DND-41 (cell line): ENCODE results near the gene CACNA1I.

Source experiments
- ATAC-seq: fragments of 200-7000 bp; cut with Tn5 transposase; 3 replicates; pipeline ENCODE4 v1.9.1; 2021; ENCODE audit warnings: low read depth; ENCODE audit not compliant: insufficient read depth
- DNase-seq: peaks from one replicate; pipeline ENCODE4 v3.0.0-alpha.2; 2020
- H2AFZ ChIP-seq: 2 replicates; pipeline ENCODE4 v1.6.0; 2012; ENCODE audit warnings: low read depth, low read length
- H3K27ac ChIP-seq: 2 replicates; pipeline ENCODE4 v1.5.1; 2012; ENCODE audit warnings: low read length, inconsistent platforms
- H3K27me3 ChIP-seq: fragments of 200-600 bp; sonication (generic); 2 replicates; pipeline ENCODE4 v1.6.0; 2012; ENCODE audit warnings: low read length, mild to moderate bottlenecking, inconsistent platforms; ENCODE audit not compliant: insufficient read depth, poor library complexity
- H3K36me3 ChIP-seq: 2 replicates; pipeline ENCODE4 v1.5.1; 2012; ENCODE audit warnings: low read length, inconsistent platforms; ENCODE audit not compliant: insufficient read depth
- H3K4me1 ChIP-seq: 2 replicates; pipeline ENCODE4 v1.5.1; 2012; ENCODE audit warnings: mild to moderate bottlenecking, low read length; ENCODE audit not compliant: insufficient read depth
- H3K4me2 ChIP-seq: 2 replicates; pipeline ENCODE4 v1.6.0; 2012; ENCODE audit warnings: mild to moderate bottlenecking, moderate library complexity, low read length, inconsistent platforms; ENCODE audit not compliant: insufficient read depth
- H3K4me3 ChIP-seq, 2 experiments: fragments of 200-600 bp in 1 of 2; shearing (Covaris generic) in 1 of 2; 2 replicates each; pipeline ENCODE4 v1.5.1; 2012 to 2016; ENCODE audit warnings: inconsistent platforms in 2 of 2, low read length in 2 of 2, mild to moderate bottlenecking in 2 of 2, low read depth in 1 of 2, moderate library complexity in 1 of 2
- H3K79me2 ChIP-seq: 2 replicates; pipeline ENCODE4 v1.6.0; 2012; ENCODE audit warnings: low read length, inconsistent platforms; ENCODE audit not compliant: insufficient read depth
- H3K9ac ChIP-seq: 2 replicates; pipeline ENCODE4 v1.6.0; 2012; ENCODE audit warnings: low read depth, mild to moderate bottlenecking, inconsistent platforms, low read length, moderate library complexity
- H3K9me3 ChIP-seq: 2 replicates; pipeline ENCODE4 v1.5.1; 2012; ENCODE audit warnings: low read length, moderate library complexity, mild to moderate bottlenecking, inconsistent platforms; ENCODE audit not compliant: insufficient read depth, severe bottlenecking
- H4K20me1 ChIP-seq: 2 replicates; pipeline ENCODE4 v1.6.0; 2012; ENCODE audit warnings: low read length; ENCODE audit not compliant: insufficient read depth
- EZH2 ChIP-seq: IDR thresholded peaks from 3 replicates; pipeline ENCODE4 v1.6.1; 2012; ENCODE audit warnings: borderline replicate concordance, low read depth, mild to moderate bottlenecking, moderate library complexity, low read length, inconsistent platforms; ENCODE audit not compliant: severe bottlenecking
- TF ChIP-seq, protein P1 (sequence below): IDR thresholded peaks from 2 replicates; pipeline ENCODE4 v1.5.1; 2012; ENCODE audit warnings: borderline replicate concordance, low read length, moderate library complexity, mild to moderate bottlenecking; ENCODE audit not compliant: poor library complexity, severe bottlenecking; ENCODE audit errors: extremely low read depth

Gene CACNA1I

DNA sequence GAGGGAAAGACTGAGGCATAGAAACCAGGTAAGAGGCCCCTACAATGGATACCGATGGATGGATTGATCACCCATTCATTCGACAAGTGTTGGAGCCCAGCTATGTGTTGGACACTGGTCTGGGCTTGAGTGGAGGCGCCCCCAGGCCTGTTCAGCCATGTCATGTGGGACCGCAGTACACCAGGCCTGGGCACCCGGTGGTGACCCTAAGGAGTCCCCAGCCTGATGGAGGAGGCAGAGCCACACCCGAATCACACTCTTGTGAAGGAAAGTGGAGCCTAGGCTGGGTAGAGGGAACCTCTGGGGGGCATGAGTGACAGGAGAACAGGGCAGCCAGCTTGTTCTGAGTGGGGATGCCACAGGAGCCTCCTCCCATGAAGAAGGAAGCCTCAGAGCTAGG lies 10.2 kb downstream of the CACNA1I start:
- TF ChIP-seq, protein P1, sequence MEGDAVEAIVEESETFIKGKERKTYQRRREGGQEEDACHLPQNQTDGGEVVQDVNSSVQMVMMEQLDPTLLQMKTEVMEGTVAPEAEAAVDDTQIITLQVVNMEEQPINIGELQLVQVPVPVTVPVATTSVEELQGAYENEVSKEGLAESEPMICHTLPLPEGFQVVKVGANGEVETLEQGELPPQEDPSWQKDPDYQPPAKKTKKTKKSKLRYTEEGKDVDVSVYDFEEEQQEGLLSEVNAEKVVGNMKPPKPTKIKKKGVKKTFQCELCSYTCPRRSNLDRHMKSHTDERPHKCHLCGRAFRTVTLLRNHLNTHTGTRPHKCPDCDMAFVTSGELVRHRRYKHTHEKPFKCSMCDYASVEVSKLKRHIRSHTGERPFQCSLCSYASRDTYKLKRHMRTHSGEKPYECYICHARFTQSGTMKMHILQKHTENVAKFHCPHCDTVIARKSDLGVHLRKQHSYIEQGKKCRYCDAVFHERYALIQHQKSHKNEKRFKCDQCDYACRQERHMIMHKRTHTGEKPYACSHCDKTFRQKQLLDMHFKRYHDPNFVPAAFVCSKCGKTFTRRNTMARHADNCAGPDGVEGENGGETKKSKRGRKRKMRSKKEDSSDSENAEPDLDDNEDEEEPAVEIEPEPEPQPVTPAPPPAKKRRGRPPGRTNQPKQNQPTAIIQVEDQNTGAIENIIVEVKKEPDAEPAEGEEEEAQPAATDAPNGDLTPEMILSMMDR, result no peak
- no peak for TF ChIP-seq EZH2

DNA sequence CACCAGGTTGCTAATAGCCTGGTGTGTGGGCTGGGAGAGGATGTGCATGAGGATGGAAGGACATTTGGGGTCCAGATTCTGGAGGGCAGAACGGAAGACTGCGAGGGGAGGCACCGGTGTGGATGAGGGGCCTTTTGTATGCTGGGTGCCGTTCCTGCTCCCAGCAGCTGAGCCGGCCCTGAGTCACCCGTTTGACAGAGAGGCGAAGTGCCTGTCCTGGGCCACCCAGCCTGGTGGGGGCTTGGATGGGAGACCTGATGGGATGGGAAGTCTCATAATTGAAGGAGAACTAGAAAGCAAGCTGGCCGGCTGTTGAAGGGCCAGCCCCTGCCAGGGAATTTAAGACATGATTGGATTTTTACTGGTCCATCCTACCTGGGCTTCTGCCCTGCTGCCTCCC lies 10.8 kb downstream of the CACNA1I start:
- Histone ChIP-seq H3K27me3 (no peaks in the 10 kb centered on the region), H3K4me2 (no peak overlapping the region), H3K4me3 (no peak overlapping the region), H3K27ac (no peak overlapping the region), H3K9ac (no peak overlapping the region), H3K36me3 (no peaks in the 10 kb centered on the region), H4K20me1 (peaks cover 6% of the 10 kb centered on the region; the same call in 1 of the 2 replicates), H3K9me3 (no peaks in the 10 kb centered on the region), H3K4me1 (no peaks in the 10 kb centered on the region), H2AFZ (no peak overlapping the region), H3K79me2 (no peaks in the 10 kb centered on the region)
- ATAC-seq (no peak), DNase-seq (no peak)
- no peak for TF ChIP-seq EZH2
- TF ChIP-seq, protein P1, result no peak

More for the DNA sequence above, 10.2 kb downstream of the CACNA1I start:
- H3K4me2 ChIP-seq, result no peak overlapping the region
- H3K9ac ChIP-seq, result no peak overlapping the region
- H3K4me1 ChIP-seq, result no peaks in the 10 kb centered on the region
- H3K36me3 ChIP-seq, result no peaks in the 10 kb centered on the region
- no peak overlapping the region for H3K4me3 ChIP-seq
- peaks cover 6% of the 10 kb centered on the region; the same call in 1 of the 2 replicates for H4K20me1 ChIP-seq
- ATAC-seq (no peak), DNase-seq (no peak)
- no peaks in the 10 kb centered on the region for H3K27me3 ChIP-seq
- no peak overlapping the region for H2AFZ ChIP-seq
- no peaks in the 10 kb centered on the region for H3K79me2 ChIP-seq
- no peak overlapping the region for H3K27ac ChIP-seq
- no peaks in the 10 kb centered on the region for H3K9me3 ChIP-seq

- DNase-seq, result no peak
- no peak overlapping the region for H3K27ac ChIP-seq
- no peaks in the 10 kb centered on the region for H3K36me3 ChIP-seq
- no peaks in the 10 kb centered on the region for H3K27me3 ChIP-seq
- ATAC-seq, result no peak
- no peak overlapping the region for H3K4me3 ChIP-seq
- no peak for TF ChIP-seq EZH2
- TF ChIP-seq, protein P1, result no peak
- no peaks in the 10 kb centered on the region for H3K4me1 ChIP-seq
- H3K9ac ChIP-seq, result no peak overlapping the region
- no peaks in the 10 kb centered on the region for H3K9me3 ChIP-seq
- no peak overlapping the region for H3K4me2 ChIP-seq
- H3K79me2 ChIP-seq, result no peaks in the 10 kb centered on the region
- H4K20me1 ChIP-seq, result peaks cover 6% of the 10 kb centered on the region; the same call in 1 of the 2 replicates
- no peak overlapping the region for H2AFZ ChIP-seq
Observed at GRCh38 chr22:39583066-39583667, 12.6 kb downstream of the CACNA1I start.
